Measurements from ENCODE around the gene BRF1. TPM values are rescaled to one million over a fixed set of nuclear protein-coding genes. Genes with fewer than 3 reads are reported as not detected.

BRF1 gene
- total and polyA plus RNA-seq, 2 experiments from 2014 or later: 23.6 to 35.9 TPM

DNA sequence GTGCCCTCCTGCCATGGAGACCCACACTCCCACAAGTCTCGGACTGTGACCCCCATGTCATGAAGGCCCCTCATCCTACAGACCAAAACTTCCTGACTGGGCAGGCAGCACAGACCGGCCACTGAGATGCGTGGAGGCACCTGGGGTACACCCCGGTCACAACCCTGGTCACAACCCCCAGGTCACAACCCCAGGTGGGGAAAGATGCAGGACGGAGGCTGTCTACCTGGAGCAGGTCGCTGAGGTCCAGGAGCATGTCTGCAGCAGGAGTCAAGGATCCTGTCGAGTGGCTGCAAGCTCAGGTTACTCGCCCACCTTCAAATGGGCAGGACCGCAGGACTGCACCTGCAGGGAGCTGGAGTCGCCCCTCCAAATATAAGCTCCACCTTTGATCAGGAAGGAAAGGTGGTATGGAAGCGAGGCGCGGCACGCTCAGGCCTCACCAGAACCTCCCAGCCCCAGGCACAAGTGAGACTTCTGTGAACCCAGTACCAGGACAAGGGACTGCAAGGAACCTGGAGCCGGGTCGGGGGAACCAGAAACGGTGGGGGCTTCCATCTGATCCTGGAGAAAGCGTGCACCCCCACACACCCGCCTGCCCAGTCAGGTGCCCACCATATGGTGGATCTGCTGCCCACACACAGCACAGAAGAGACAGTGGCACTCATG is 44.4 kb downstream of the BRF1 start:
- TF ChIP-seq EZH2phosphoT487 (IDR thresholded peaks at IDR 0.05; ENCODE audit: low read depth, severe bottlenecking, unreplicated experiment) (no peak), EZH2 (IDR thresholded peaks at IDR 0.05; ENCODE audit: borderline replicate concordance) (no peak)
- TF ChIP-seq, protein P1, sequence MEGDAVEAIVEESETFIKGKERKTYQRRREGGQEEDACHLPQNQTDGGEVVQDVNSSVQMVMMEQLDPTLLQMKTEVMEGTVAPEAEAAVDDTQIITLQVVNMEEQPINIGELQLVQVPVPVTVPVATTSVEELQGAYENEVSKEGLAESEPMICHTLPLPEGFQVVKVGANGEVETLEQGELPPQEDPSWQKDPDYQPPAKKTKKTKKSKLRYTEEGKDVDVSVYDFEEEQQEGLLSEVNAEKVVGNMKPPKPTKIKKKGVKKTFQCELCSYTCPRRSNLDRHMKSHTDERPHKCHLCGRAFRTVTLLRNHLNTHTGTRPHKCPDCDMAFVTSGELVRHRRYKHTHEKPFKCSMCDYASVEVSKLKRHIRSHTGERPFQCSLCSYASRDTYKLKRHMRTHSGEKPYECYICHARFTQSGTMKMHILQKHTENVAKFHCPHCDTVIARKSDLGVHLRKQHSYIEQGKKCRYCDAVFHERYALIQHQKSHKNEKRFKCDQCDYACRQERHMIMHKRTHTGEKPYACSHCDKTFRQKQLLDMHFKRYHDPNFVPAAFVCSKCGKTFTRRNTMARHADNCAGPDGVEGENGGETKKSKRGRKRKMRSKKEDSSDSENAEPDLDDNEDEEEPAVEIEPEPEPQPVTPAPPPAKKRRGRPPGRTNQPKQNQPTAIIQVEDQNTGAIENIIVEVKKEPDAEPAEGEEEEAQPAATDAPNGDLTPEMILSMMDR (IDR thresholded peaks at IDR 0.05; ENCODE audit: poor library complexity): no peak
- Histone ChIP-seq H3K4me3 (no peak overlapping the region), H3K9me2 (replicated peaks; ENCODE audit: insufficient read depth) (no peaks in the 10 kb centered on the region), H3K79me2 (no peaks in the 10 kb centered on the region), H3K36me3 (replicated peaks; ENCODE audit: insufficient read depth, low read depth) (no peaks in the 10 kb centered on the region), H3K4me1 (ENCODE audit: insufficient read depth) (no peaks in the 10 kb centered on the region), H3K9me3 (ENCODE audit: low read depth) (no peaks in the 10 kb centered on the region), H3K27me3 (no peaks in the 10 kb centered on the region), H3K4me2 (no peak overlapping the region), H4K20me1 (ENCODE audit: insufficient read depth, poor library complexity, severe bottlenecking) (no peaks in the 10 kb centered on the region), H2AFZ (no peak overlapping the region), H3K27ac (no peak overlapping the region)
- DNase-seq (ENCODE audit: low spot score): no peak
- WGBS (ENCODE audit: low lambda C conversion rate, missing lambda C conversion rate): 95% methylated on average over 19 of the region's 19 CpGs

DNA sequence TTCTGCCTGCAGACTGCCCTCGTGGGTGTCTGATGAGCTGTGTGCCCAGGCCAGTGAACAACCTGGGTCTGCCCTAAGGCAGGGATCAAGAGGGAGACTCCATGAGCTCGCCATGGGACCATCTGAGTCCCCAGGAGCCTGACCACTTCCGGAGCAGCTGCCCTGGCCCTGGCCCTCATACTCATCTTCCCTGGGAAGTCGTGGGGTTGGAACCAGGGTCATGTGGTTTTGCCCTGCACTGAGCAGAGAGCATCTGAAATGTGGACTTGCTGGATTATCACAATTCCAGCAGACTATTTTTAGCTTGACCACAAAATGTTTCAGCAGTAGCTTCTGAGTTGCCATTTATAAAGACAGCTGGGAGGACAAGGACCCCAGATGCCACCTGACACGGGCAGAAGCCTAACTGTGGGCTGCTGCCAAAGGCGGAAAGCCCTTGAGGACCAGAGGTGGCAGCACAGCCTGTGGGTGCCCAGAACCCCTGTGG is 45.7 kb downstream of the BRF1 start:
- Histone ChIP-seq H3K79me2 (peaks cover 5% of the 10 kb centered on the region), H3K9me3 (ENCODE audit: low read depth) (no peaks in the 10 kb centered on the region), H4K20me1 (ENCODE audit: insufficient read depth, poor library complexity, severe bottlenecking) (no peaks in the 10 kb centered on the region), H3K27me3 (no peaks in the 10 kb centered on the region), H3K4me2 (no peak overlapping the region), H3K9me2 (replicated peaks; ENCODE audit: insufficient read depth) (no peaks in the 10 kb centered on the region), H2AFZ (no peak overlapping the region), H3K36me3 (replicated peaks; ENCODE audit: insufficient read depth, low read depth) (no peaks in the 10 kb centered on the region), H3K27ac (no peak overlapping the region), H3K4me1 (ENCODE audit: insufficient read depth) (no peaks in the 10 kb centered on the region), H3K4me3 (no peak overlapping the region)
- 93% methylated on average over 6 of the region's 6 CpGs for WGBS (ENCODE audit: low lambda C conversion rate, missing lambda C conversion rate)
- no peak for DNase-seq (ENCODE audit: low spot score)
- no peak for TF ChIP-seq EZH2 (IDR thresholded peaks at IDR 0.05; ENCODE audit: borderline replicate concordance)
- TF ChIP-seq, protein P1 (IDR thresholded peaks at IDR 0.05; ENCODE audit: poor library complexity): no peak
- no peak for TF ChIP-seq EZH2phosphoT487 (IDR thresholded peaks at IDR 0.05; ENCODE audit: low read depth, severe bottlenecking, unreplicated experiment)

DNA sequence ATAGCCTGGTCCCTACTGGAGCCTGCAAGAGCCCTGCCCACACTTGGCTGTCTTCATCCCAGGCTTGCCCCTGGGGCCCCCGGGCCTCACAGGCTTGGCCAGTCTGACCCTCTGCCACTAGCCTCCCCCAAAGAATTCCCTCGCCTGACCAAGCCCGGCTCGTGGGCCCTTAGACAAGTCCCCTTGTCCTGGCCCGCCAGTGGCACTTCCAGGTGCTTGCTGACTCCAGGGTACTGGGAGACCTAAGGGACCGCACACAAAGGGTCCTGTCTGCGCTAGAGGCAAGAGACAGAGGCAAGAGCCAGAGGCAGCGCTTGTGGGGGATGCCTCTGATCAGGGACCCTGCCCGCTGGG is 47.5 kb downstream of the BRF1 start:
- Histone ChIP-seq H3K27ac (no peak overlapping the region), H3K9me3 (ENCODE audit: low read depth) (no peaks in the 10 kb centered on the region), H4K20me1 (ENCODE audit: insufficient read depth, poor library complexity, severe bottlenecking) (no peaks in the 10 kb centered on the region), H3K27me3 (no peaks in the 10 kb centered on the region), H3K9me2 (replicated peaks; ENCODE audit: insufficient read depth) (no peaks in the 10 kb centered on the region), H3K36me3 (replicated peaks; ENCODE audit: insufficient read depth, low read depth) (no peaks in the 10 kb centered on the region), H3K79me2 (peaks cover 9% of the 10 kb centered on the region), H2AFZ (no peak overlapping the region), H3K4me3 (no peak overlapping the region), H3K4me1 (ENCODE audit: insufficient read depth) (no peaks in the 10 kb centered on the region), H3K4me2 (no peak overlapping the region)
- TF ChIP-seq EZH2 (IDR thresholded peaks at IDR 0.05; ENCODE audit: borderline replicate concordance) (no peak), EZH2phosphoT487 (IDR thresholded peaks at IDR 0.05; ENCODE audit: low read depth, severe bottlenecking, unreplicated experiment) (no peak)
- TF ChIP-seq, protein P1 (IDR thresholded peaks at IDR 0.05; ENCODE audit: poor library complexity): no peak
- 93% methylated on average over 8 of the region's 9 CpGs for WGBS (ENCODE audit: low lambda C conversion rate, missing lambda C conversion rate)
- DNase-seq (ENCODE audit: low spot score): no peak

Data from hepatocyte (in vitro differentiated cells).